CD4-positive, alpha-beta T cell (primary cell): ENCODE measurements around the gene CCND1. TPM values are rescaled to one million over a fixed set of nuclear protein-coding genes. Genes with fewer than 3 reads are reported as not detected.

Source experiments
- ATAC-seq: fragments of 200-7000 bp; cut with Tn5 transposase; one replicate; pipeline ENCODE4 v1.10.0; 2022; ENCODE audit warnings: mild to moderate bottlenecking; ENCODE audit not compliant: poor library complexity
- CTCF ChIA-PET: fragments of 350-600 bp; sonication (Branson Sonifier 250); formaldehyde crosslinking; loops from one replicate; lab custom pipeline; 2021; ENCODE audit warnings: antibody characterized with exemption, inconsistent platforms; lab: Charles Lee
- POLR2A ChIA-PET: fragments of 350-600 bp; sonication (Branson Sonifier 250); formaldehyde crosslinking; loops from one replicate; lab custom pipeline; 2021; ENCODE audit warnings: antibody characterized with exemption, inconsistent platforms; lab: Charles Lee
- DNase-seq, 14 experiments: peaks; one replicate each; pipeline ENCODE4 v3.0.0-alpha.2; 2013 to 2020; ENCODE audit warnings: mixed read lengths in 2 of 14
- H3K27ac ChIP-seq, 2 donors: one replicate each; pipeline versions ENCODE4 v1.5.1 to v1.7.0; 2013; ENCODE audit warnings: low read length in 2 of 2, low read depth in 1 of 2, mild to moderate bottlenecking in 1 of 2
- H3K27me3 ChIP-seq, 2 experiments: 1 replicate in 1 of 2; 2 replicates in 1 of 2; pipeline versions ENCODE4 v1.6.1 to v1.7.0; 2013; ENCODE audit warnings: low read length in 2 of 2, control low read depth in 1 of 2, mild to moderate bottlenecking in 1 of 2, moderate library complexity in 1 of 2; ENCODE audit not compliant: insufficient read depth in 2 of 2, control insufficient read depth in 1 of 2
- H3K36me3 ChIP-seq: one replicate; pipeline ENCODE4 v1.6.1; 2013; ENCODE audit warnings: low read length, control low read depth; ENCODE audit not compliant: insufficient read depth
- H3K4me1 ChIP-seq: one replicate; pipeline ENCODE4 v1.6.1; 2013; ENCODE audit warnings: low read length, control low read depth; ENCODE audit not compliant: insufficient read depth
- H3K4me3 ChIP-seq: one replicate; pipeline ENCODE4 v1.5.1; 2013; ENCODE audit warnings: mild to moderate bottlenecking, low read length, moderate library complexity
- H3K9me3 ChIP-seq, 2 experiments: 1 replicate in 1 of 2; 2 replicates in 1 of 2; pipeline versions ENCODE4 v1.6.1 to v1.7.0; 2013; ENCODE audit warnings: low read length in 2 of 2, mild to moderate bottlenecking in 2 of 2, control low read depth in 1 of 2, moderate library complexity in 1 of 2; ENCODE audit not compliant: control insufficient read depth in 1 of 2, insufficient read depth in 1 of 2
- H3K27ac Mint-ChIP-seq: one replicate; pipeline ENCODE4 v1.8.0; 2020; ENCODE audit warnings: mixed read lengths
- H3K27me3 Mint-ChIP-seq: one replicate; pipeline ENCODE4 v1.8.0; 2021; ENCODE audit warnings: mixed read lengths
- H3K36me3 Mint-ChIP-seq: one replicate; pipeline ENCODE4 v1.8.0; 2021; ENCODE audit warnings: low read depth, mixed read lengths
- H3K4me1 Mint-ChIP-seq: one replicate; pipeline ENCODE4 v1.8.0; 2021; ENCODE audit warnings: low read depth, mixed read lengths
- H3K4me3 Mint-ChIP-seq: one replicate; pipeline ENCODE4 v1.8.0; 2020; ENCODE audit warnings: mild to moderate bottlenecking, mixed read lengths
- H3K9me3 Mint-ChIP-seq: one replicate; pipeline ENCODE4 v1.8.0; 2020; ENCODE audit warnings: mixed read lengths
- intact Hi-C, 2 experiments: fragments of 100-400 bp; cut with DNase I in 1 of 2; cut with micrococcal nuclease in 1 of 2; formaldehyde crosslinking; loops; one replicate each; pipeline versions ENCODE4 v1.15.1 to v1.9.0; 2023 to 2025; cut with DNase I, micrococcal nuclease
- total RNA-seq, 174 experiments: library from RNA in 2 of 174; stranded (reverse) in 2 of 174; gene quantifications; one replicate each; pipeline ENCODE4 v1.2.3 and lab custom pipeline; 2021 to 2026
- TF ChIP-seq, protein P1 (sequence below): fragments of 200-600 bp; IDR thresholded peaks from one replicate; pipeline ENCODE4 v1.8.0; 2022; ENCODE audit warnings: antibody characterized with exemption, mild to moderate bottlenecking

Gene CCND1
- total RNA-seq, 2 experiments from 2014 or later, result 1.7 to 2.4 TPM

DNA sequence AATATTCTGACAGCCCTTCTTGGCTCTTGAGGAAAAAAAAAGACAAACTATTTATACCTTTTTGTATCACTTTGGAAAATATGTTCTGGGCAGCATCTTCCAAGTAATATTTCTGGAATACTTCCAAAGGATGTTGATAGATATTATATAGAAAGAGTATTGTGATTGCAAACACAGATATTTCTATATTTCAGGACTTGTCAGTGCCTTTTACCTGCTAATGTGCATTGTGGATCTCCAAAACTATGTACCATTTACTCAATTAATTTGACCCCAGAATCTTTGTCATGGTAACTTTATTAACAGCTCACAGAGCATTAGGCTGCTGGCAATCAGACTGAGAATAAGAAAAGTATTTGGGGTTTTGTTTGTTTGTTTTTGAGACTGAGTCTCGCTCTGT, 16.7 kb upstream of the CCND1 start:
- Mint-ChIP-seq H3K4me3 (no peak overlapping the region), H3K4me1 (no peaks in the 10 kb centered on the region), H3K9me3 (no peaks in the 10 kb centered on the region), H3K27me3 (peaks cover 32% of the 10 kb centered on the region), H3K36me3 (no peaks in the 10 kb centered on the region), H3K27ac (no peak overlapping the region)
- DNase-seq (no peak), ATAC-seq (no peak)
- Histone ChIP-seq H3K4me1 (no peaks in the 10 kb centered on the region), H3K27ac (no peak overlapping the region), H3K9me3 (peaks cover 0 to 15% of the 10 kb centered on the region in 2 experiments), H3K4me3 (no peak overlapping the region), H3K27me3 (no peaks in the 10 kb centered on the region), H3K36me3 (no peaks in the 10 kb centered on the region)
- POLR2A ChIA-PET, result no interaction called here
- TF ChIP-seq, protein P1, sequence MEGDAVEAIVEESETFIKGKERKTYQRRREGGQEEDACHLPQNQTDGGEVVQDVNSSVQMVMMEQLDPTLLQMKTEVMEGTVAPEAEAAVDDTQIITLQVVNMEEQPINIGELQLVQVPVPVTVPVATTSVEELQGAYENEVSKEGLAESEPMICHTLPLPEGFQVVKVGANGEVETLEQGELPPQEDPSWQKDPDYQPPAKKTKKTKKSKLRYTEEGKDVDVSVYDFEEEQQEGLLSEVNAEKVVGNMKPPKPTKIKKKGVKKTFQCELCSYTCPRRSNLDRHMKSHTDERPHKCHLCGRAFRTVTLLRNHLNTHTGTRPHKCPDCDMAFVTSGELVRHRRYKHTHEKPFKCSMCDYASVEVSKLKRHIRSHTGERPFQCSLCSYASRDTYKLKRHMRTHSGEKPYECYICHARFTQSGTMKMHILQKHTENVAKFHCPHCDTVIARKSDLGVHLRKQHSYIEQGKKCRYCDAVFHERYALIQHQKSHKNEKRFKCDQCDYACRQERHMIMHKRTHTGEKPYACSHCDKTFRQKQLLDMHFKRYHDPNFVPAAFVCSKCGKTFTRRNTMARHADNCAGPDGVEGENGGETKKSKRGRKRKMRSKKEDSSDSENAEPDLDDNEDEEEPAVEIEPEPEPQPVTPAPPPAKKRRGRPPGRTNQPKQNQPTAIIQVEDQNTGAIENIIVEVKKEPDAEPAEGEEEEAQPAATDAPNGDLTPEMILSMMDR, result no peak
- CTCF ChIA-PET, result no interaction called here
- intact Hi-C loops, result no loop called here

DNA sequence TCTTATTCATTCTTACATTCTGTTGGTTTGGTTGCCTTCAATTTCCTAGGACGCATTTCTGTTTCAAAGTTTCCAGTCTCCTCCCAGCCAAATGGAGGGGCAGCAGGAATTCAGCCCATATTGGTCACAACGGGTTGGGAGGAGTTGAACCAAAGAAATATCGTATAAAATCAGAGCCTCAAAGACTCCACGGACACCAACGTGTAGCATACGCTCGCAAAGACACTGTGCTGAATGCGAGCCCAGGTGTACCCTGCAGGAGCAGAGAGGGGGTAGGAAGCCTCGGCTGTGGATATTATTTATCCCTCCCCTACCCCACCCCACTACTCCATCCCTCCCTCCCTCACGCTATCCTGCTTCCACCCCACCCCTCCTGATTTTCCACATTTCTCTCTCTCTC, 15.5 kb upstream of the CCND1 start:
- no peaks in the 10 kb centered on the region for H3K36me3 Mint-ChIP-seq
- no peak overlapping the region for H3K4me3 Mint-ChIP-seq
- no peak overlapping the region for H3K4me3 ChIP-seq
- no peaks in the 10 kb centered on the region for H3K4me1 Mint-ChIP-seq
- no peak for ATAC-seq
- H3K9me3 ChIP-seq, result peaks cover 0 to 20% of the 10 kb centered on the region in 2 experiments
- no peaks in the 10 kb centered on the region for H3K36me3 ChIP-seq
- DNase-seq, result no peak
- ChIA-PET POLR2A (no interaction called here), CTCF (no interaction called here)
- no peak overlapping the region for H3K27ac ChIP-seq
- H3K9me3 Mint-ChIP-seq, result peaks cover 4% of the 10 kb centered on the region
- H3K27me3 Mint-ChIP-seq, result peaks cover 29% of the 10 kb centered on the region
- intact Hi-C loops, result no loop called here
- no peaks in the 10 kb centered on the region for H3K4me1 ChIP-seq
- H3K27ac Mint-ChIP-seq, result no peak overlapping the region
- no peaks in the 10 kb centered on the region for H3K27me3 ChIP-seq
- TF ChIP-seq, protein P1, result no peak

DNA sequence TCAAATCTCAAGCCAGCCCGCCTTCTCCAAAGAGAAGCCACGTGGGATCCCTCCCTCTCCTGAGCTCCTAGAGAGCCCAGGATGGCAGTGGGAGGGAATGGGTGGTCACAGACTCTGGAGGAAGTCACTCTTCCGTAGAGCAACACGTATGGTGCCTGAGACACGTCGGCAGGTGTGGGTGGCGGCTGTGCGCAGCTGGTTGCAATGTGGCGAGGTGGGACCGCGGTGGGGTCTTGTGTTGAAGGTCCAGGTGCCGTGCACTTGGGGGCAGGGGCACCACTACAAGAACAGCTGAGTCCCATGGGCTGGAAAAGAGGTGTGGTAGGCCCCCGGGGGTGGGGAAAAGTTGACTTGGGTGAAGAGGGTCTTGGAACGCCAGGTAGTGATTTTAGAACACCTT, 13.4 kb upstream of the CCND1 start:
- Mint-ChIP-seq H3K36me3 (no peaks in the 10 kb centered on the region), H3K4me3 (no peak overlapping the region), H3K9me3 (peaks cover 4% of the 10 kb centered on the region), H3K4me1 (no peaks in the 10 kb centered on the region), H3K27ac (no peak overlapping the region), H3K27me3 (peaks cover 29% of the 10 kb centered on the region)
- Histone ChIP-seq H3K36me3 (no peaks in the 10 kb centered on the region), H3K27me3 (no peaks in the 10 kb centered on the region), H3K4me1 (no peaks in the 10 kb centered on the region), H3K4me3 (no peak overlapping the region), H3K27ac (no peak overlapping the region), H3K9me3 (peaks cover 0 to 20% of the 10 kb centered on the region in 2 experiments)
- ChIA-PET POLR2A (no interaction called here), CTCF (no interaction called here)
- no peak for DNase-seq
- TF ChIP-seq, protein P1, result no peak
- intact Hi-C loops, result no loop called here
- ATAC-seq, result no peak
